GM12873 (cell line): ENCODE data around the gene LYST.

Experiments used
- CTCF ChIP-seq: IDR thresholded peaks from 2 replicates; pipeline ENCODE4 v1.5.1; 2012; ENCODE audit warnings: low read depth, mild to moderate bottlenecking, moderate library complexity, low read length, control low read depth; ENCODE audit not compliant: insufficient read depth; ENCODE audit errors: missing control alignments

Gene LYST

DNA sequence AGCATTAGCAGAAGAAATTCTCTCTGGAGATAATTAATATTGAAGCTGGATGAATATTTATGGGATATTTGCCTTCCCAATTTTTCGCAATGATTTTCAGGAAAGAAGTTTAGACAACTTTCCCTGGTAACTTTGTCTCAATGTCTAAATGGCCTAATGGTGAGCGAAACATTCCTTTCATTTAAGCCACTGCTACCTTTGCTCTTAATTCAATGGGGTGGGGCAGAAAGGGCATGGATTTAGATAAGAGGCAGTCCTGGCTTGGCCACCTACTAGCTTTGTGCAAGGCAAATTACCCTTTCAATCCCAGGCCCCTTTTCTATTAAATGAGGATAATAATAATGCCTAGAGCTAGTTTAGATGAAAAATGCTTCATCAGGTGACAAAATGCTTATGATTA, 27.1 kb upstream of the LYST start:
- no peak for TF ChIP-seq CTCF

- no peak for TF ChIP-seq CTCF
These were observed 26.2 kb upstream of the LYST start for GRCh38 chr1:235892734-235893413.

GRCh38 chr1:235892202-235892601, 25.5 kb upstream of the LYST start:
- TF ChIP-seq CTCF, result no peak

- TF ChIP-seq CTCF, result no peak
These were observed 21.5 kb upstream of the LYST start for GRCh38 chr1:235888119-235888643.

DNA sequence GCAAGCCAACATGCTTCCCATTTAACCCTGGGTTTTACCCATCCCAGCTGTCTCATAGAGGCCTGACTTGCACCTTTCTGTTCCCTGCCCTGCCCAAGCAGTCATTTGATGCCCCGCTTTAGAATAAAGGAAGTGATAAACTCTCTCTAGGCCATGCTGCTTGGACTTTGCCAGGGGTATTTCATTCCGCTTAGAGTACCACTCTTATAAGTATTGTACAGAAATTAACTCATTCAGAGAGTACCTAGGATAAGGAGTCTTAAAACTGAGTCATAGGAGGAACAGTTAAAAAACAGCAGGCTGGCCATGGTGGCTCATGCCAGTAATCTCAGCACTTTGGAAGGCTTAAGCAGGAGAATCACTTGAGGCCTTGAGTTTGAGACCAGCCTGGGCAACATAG, 21.0 kb upstream of the LYST start:
- no peak for TF ChIP-seq CTCF

DNA sequence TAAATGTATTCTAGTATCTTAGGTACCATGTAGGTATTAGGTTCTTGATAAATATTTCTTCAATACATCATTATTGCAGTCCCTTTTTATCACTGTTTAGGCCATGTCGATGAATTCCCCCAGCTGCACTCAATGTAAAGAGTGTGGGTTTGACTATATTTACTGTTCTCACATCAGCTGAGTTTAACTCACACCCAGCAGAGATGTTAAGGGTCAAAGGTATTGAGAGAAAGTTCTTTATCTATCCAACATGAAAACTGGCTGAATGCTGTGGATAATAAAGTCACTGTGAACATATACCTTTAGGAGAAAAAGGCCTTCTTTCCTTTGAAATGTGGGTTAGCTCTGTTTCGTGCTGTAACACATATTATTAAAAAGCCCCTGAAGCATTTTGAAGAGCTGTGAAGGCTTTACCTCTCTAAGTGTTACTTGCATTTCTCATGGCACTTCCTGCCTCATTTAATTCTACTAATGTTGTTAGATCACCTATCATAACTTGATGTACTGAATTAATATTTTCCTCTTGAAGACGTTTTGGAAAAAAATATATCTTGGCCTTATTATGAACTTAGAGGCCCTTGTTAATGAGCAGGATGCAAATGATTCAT, 19.1 kb upstream of the LYST start:
- no peak for TF ChIP-seq CTCF

DNA sequence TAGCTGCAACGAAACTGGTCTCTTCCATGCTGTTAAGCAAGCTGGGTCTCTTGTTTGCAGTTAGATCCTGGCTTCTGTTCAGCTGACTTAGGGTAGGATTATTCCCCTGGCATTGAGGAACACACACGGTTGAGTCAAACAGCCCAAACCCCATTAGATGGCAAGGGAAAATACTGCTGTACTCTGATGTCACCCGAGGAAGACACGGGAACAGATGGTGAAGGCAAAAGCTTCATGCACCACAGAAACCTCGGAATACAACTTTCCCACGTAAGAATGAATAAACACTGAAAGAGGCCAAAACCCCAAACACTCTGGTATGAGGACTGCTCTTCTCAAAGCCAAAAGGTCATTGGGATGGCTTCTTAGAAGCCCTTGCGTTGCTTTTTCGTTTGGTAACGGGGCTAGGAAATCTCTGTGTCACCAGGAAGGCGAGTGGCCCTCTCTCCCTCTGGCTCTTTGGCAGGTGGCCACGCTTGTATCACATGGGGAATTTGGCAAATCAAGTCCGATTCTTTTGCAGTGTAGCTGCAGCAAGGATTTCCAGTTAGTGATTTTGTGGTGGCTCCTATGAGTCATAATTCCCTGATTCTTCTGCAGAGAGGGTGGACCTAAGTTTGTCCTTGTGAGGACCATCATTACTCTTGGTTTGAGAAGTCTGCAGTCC, 16.7 kb upstream of the LYST start:
- no peak for TF ChIP-seq CTCF
